Activated CD4-positive, alpha-beta T cell treated with anti-CD3 and anti-CD28 coated beads, Interleukin-2, amount 50 U/mL, for 16 hours (primary cell): ENCODE results near the gene KLHL1.
"Not testable (repeated sequence)": the region's sequence is repeated elsewhere in the genome, so short reads cannot be mapped to it uniquely, and the experiment has no call there.

Source experiments
- DNase-seq: peaks from one replicate; pipeline ENCODE4 v3.0.0-alpha.2; 2020

Gene KLHL1, protein sequence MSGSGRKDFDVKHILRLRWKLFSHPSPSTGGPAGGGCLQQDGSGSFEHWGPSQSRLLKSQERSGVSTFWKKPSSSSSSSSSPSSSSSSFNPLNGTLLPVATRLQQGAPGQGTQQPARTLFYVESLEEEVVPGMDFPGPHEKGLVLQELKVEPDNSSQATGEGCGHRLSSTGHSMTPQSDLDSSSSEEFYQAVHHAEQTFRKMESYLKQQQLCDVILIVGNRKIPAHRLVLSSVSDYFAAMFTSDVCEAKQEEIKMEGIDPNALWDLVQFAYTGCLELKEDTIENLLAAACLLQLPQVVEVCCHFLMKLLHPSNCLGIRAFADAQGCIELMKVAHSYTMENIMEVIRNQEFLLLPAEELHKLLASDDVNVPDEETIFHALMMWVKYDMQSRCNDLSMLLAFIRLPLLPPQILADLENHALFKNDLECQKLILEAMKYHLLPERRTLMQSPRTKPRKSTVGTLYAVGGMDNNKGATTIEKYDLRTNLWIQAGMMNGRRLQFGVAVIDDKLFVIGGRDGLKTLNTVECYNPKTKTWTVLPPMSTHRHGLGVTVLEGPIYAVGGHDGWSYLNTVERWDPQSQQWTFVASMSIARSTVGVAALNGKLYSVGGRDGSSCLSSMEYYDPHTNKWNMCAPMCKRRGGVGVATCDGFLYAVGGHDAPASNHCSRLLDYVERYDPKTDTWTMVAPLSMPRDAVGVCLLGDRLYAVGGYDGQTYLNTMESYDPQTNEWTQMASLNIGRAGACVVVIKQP

DNA sequence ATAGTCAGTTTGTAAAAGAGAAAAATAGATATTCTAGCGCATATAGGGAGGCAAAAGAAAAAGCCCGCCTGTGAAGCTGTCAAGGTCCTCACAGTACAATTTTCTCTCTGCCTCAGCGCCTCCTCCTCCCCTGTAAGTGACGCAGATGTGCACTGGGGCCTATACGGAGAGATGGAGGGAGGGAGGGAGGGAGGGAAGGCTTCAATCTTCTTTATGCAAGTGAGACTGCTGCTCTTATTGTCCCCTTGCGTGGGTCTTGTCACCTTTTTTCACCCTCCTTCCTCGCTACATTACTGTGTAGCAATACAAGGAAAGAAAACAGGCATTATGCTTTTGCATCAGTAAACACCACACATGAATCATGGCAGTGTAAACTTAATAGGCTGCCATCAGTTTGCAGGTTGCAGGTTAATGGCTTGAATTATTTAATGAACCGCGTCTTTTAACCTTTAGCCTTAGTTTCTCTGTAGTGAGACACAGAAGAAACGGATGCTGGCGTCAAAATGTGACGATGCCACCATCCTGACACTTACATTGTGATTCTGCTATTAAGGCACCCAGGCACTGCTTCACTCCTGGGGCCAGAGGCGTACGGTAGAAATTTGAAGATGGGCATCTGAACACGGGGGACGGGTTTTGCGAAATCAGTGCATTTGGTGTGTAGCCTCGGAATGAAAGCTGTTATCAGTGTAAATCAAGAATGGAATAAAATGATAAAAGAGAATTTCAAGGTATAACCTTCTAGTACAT is at the start of gene KLHL1:
TSS of gene KLHL1 (minus strand) at position 97 of the 750 bp plus-strand sequence. CDS start 753 bp downstream, outside the sequence.
- no peak for DNase-seq

DNA sequence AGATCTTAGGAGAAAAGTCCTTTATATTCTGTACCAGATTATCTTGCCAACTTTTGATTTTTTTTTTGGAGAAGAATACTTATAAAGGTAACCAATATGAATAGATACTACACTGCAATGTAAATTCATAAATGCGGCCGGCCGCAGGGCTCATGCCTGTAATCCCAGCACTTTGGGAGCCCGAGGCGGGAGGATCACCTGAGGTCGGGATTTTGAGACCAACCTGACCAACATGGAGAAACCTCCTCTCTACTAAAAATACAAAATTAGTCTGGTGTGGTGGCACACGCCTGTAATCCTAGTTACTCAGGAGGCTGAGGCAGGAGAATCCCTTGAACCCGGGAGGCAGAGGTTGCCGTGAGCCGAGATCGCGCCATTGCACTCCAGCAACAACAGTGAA is 34.4 kb upstream of the KLHL1 start:
- not testable (repeated sequence) for DNase-seq

GRCh38 chr13:70128098-70128497 is 19.8 kb upstream of the KLHL1 start:
- DNase-seq: no peak

GRCh38 chr13:70125693-70126092 is 17.4 kb upstream of the KLHL1 start:
- DNase-seq: no peak

DNA sequence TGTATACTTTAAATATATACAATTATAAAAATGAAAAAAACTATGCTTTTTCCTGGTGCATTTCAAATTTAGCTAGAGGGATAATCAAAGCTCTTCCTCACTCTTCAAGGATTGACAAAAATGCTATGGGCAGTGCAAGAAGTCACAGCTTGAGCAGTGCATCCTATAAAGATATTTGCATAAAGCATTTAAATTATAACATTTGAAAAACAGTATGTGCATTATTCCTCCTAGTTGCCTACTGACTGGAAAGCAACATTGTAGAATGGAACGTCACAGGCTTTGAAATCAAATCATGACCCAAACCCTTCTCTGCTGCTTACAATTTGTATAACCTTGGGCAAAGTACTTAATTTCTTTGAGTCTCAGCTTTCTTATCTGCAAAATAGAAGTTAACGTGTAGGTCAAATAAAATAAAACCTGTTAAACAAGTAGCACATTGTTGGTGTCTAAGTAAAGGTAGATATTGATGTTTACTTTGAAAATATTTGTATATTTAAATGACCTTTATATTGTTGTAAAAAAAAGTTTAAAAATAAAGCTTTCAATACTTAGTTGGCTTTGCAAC is 9.2 kb upstream of the KLHL1 start:
- DNase-seq: no peak

GRCh38 chr13:70107498-70108281 is 562 bp downstream of the KLHL1 start, which contains the start of gene ATXN8OS:
ATXN8OS (plus strand) TSS chr13:70107826.
- DNase-seq: no peak

DNA sequence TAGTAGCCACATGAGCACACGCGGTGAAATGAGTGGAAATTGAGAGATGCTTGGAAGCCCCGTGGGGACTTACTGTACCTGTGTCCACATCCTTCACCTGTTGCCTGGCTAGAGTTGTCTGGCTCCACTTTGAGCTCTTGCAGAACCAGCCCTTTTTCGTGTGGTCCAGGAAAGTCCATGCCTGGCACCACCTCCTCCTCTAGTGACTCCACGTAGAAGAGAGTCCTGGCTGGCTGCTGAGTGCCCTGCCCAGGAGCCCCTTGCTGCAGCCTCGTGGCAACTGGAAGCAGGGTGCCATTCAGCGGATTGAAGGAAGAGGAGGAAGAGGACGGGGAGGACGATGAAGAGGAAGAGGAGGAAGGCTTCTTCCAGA is 1.1 kb downstream of the KLHL1 start:
- no peak for DNase-seq

DNA sequence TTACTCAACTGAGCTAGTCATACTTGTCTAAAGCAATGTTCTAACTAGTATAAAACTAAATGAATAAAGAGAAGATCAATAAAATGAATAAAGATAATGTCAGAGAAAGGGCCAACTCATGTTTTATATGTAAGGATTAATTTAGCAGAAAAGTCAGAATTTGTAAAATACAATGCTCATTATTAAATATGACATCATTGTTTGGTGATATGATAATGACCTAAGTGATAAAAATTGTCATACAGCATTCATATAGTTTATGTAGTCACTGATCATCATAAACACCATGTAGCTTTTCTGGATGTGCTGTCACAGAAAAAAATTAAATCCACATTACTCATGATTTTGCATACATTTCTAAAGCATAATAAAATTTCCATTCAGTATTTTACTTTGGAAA is 3.8 kb downstream of the KLHL1 start:
- no peak for DNase-seq

- no peak for DNase-seq
Observed at GRCh38 chr13:70098669-70099068, 9.6 kb downstream of the KLHL1 start.

GRCh38 chr13:70090036-70090723 is 18.1 kb downstream of the KLHL1 start:
- no peak for DNase-seq

- DNase-seq: no peak
Observed at GRCh38 chr13:70088926-70089325, 19.3 kb downstream of the KLHL1 start.

DNA sequence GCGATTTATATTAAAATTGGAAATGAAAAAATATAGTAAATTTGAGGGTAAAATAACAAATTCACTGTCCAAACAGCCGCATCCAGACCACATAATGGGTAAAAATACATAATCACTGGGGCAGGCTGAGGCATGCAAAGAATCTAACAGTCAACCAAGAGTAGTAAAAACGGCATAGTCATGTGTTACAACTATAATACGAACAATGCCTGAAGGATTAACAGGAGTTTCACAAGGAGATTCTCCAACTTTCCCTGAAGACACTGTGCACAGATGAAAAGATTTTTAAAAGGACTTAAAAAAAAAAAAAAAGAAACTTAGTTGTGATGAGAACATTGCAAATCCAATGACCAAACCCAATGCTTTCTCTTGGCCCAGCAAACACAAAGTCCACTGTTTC is 21.0 kb downstream of the KLHL1 start:
- no peak for DNase-seq

- no peak for DNase-seq
Observed at GRCh38 chr13:70080012-70080411, 28.2 kb downstream of the KLHL1 start.

- DNase-seq: no peak
Observed at GRCh38 chr13:70054572-70054971, 53.7 kb downstream of the KLHL1 start.

DNA sequence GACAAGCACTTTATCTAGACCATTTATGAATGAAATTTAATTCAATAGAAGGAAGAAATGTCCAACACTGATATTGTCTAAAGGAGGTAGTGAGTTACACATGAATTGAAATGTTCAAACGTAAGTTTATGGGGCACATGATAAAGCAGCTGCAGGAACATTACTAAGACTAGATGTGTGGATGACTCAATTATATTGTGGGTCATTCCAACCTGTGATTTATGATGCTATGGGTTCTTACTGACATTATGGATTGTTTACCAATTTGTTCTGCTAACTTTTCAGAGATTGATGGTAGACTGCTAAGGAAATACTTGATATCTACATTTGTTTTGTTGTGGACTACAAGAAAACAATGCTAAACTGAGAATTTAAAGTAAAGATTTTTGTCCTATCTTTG is 56.7 kb downstream of the KLHL1 start:
- no peak for DNase-seq

- DNase-seq: no peak
Observed at GRCh38 chr13:70043685-70044084, 64.6 kb downstream of the KLHL1 start.

DNA sequence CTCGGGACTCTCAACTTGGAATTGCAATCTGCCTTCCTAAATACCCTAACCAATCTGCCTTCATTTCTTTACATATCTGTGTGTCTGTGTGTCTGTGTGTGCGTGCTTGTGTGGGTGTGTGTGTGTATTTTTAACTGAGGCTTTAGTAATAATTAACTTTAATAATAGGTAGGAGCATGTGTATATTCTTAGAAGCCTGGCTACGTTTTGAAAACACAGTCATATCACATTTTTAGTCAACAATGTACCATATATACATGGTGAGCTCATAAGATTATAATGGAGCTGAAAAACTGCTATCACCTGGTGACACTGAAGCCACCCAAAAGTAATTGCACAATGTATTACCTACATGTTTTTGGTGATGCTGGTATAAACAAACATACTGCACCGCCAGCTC is 66.1 kb downstream of the KLHL1 start:
- DNase-seq: no peak

- no peak for DNase-seq
Observed at GRCh38 chr13:70034286-70034685, 74.0 kb downstream of the KLHL1 start.

- no peak for DNase-seq
Observed at GRCh38 chr13:70027551-70027950, 80.7 kb downstream of the KLHL1 start.

DNA sequence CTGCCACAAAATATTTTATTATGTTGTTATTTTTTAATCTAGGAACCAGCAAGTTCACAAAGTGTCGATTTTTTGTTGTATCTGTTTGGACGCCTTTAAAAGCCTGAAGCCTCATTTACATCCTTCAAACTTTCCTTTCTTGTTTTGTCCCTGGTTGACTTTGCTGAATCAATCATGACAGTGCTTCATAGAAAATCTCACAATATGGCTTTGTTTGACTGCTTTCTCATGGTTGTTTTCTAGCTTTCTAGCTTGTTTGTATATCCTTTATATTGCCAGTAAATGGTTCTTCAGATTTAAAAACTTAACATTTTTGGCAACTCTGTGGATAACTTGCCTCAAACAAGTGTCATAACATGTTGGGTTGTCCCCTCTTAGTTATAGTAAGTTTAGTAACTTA is 84.7 kb downstream of the KLHL1 start:
- DNase-seq: no peak

DNA sequence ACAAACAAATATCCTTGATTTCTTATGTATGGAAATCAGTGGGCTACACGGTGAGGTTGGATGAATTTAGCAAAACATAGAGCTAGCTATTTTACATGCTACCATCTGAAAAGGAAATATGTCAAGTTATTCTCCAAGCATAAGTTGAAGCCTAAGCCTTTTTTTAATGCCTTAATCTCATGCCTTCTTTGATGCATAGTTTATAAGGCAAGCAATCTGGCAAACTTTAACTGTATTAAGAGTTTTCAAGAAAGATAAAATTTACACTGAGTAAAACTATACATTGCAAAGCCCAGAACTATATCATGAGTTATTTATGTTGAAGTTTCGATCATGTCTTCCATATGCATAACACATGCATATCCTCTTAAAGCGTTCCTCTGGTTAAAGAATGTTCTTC is 85.6 kb downstream of the KLHL1 start:
- DNase-seq: no peak

GRCh38 chr13:70016116-70016515 is 92.1 kb downstream of the KLHL1 start:
- no peak for DNase-seq
